ENCODE results near the gene HBS1L.

HBS1L gene

DNA sequence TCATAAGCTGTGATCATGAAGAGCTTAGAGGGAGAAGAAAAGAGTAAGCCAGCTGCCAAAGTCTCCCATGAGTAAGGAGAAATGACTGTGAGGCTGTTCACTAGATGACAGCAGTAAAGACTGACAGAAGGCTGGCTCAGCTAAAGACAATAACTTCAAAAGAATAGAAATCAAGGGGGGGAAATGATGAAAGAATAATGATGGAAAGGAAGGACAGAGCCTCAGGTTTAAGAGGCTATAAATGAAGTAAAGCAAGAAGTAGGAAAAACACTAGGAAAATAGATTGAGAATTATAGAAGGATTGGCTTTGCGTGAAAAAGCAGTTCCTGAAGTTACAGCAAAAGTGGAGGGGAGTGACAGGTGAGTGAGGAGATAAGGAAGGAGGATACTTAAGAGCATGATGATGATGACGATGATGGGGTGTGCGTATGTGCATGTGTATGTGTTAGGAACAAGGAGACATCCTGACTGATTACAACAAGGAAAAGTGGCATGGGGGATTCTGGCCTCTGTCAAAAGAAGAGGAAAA, 48.2 kb downstream of the HBS1L start:
- H3K27me3 Mint-ChIP-seq (ENCODE audit: low read depth, poor library complexity), result no peaks in the 10 kb centered on the region
- H3K4me3 Mint-ChIP-seq, result no peak overlapping the region
- no peak overlapping the region for H3K27ac Mint-ChIP-seq
- H3K9me3 Mint-ChIP-seq, result no peaks in the 10 kb centered on the region
- TF ChIP-seq, protein P1, sequence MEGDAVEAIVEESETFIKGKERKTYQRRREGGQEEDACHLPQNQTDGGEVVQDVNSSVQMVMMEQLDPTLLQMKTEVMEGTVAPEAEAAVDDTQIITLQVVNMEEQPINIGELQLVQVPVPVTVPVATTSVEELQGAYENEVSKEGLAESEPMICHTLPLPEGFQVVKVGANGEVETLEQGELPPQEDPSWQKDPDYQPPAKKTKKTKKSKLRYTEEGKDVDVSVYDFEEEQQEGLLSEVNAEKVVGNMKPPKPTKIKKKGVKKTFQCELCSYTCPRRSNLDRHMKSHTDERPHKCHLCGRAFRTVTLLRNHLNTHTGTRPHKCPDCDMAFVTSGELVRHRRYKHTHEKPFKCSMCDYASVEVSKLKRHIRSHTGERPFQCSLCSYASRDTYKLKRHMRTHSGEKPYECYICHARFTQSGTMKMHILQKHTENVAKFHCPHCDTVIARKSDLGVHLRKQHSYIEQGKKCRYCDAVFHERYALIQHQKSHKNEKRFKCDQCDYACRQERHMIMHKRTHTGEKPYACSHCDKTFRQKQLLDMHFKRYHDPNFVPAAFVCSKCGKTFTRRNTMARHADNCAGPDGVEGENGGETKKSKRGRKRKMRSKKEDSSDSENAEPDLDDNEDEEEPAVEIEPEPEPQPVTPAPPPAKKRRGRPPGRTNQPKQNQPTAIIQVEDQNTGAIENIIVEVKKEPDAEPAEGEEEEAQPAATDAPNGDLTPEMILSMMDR (IDR thresholded peaks at IDR 0.05), result no peak
- H3K36me3 Mint-ChIP-seq (ENCODE audit: low read depth), result peaks cover 13% of the 10 kb centered on the region
- no peak for DNase-seq
- no peaks in the 10 kb centered on the region for H3K4me1 Mint-ChIP-seq

DNA sequence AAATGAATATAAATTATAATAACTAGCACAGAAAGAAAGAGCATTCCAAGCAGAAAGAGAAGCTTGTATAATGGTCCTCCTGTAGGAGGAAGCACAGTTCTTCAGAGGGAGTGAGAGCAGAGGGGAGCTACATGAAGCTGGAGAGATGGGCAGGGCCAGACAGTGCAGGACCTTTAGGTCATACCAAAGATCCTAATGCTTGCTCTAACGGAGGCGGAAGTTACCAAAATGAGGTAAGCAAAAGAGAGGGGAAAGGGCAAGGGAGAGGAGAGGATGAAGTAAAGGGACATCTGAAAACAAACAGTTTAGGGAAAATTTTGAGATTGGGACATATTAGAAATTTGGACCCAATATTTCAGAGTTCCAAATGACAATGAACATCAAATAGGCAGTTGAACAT, 50.2 kb downstream of the HBS1L start:
- Mint-ChIP-seq H3K36me3 (ENCODE audit: low read depth) (peaks cover 4% of the 10 kb centered on the region), H3K9me3 (no peaks in the 10 kb centered on the region), H3K27ac (no peak overlapping the region), H3K27me3 (ENCODE audit: low read depth, poor library complexity) (no peaks in the 10 kb centered on the region), H3K4me1 (no peaks in the 10 kb centered on the region), H3K4me3 (no peak overlapping the region)
- no peak for DNase-seq
- TF ChIP-seq, protein P1 (IDR thresholded peaks at IDR 0.05), result no peak

DNA sequence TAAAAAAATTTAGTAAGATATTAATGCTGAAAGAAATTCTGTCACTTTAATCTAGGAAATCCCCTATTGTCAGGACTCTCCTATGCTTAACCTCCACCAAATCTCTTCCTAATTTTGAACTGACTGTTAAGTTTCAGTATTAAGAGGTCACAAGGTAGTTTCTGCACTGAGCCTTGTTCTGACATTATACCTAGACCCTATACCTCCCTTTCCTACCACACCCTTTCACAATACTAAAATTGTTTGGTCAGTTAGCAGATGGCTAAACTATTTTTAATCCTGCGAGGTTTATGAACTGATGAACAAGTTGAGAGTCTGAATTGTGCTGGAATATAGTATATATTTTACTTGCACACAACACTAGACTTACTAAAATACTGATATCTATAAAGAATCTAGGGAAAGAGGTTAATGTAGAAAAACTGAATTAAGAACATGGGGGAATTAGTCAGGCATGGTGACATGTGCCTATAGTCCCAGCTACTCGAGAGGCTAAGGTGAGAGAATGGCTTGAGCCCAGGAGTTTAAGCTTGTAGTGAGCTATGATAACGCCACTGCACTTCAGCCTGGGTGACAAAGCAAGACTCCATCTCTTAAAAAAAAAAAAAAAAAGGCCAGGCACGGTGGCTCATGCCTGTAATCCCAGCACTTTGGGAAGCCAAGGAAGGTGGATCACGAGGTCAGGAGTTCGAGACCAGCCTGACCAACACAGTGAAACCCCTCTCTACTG, 51.5 kb downstream of the HBS1L start:
- no peaks in the 10 kb centered on the region for H3K4me1 Mint-ChIP-seq
- no peaks in the 10 kb centered on the region for H3K36me3 Mint-ChIP-seq (ENCODE audit: low read depth)
- DNase-seq, result no peak
- H3K27me3 Mint-ChIP-seq (ENCODE audit: low read depth, poor library complexity), result no peaks in the 10 kb centered on the region
- no peak overlapping the region for H3K27ac Mint-ChIP-seq
- H3K4me3 Mint-ChIP-seq, result no peak overlapping the region
- no peaks in the 10 kb centered on the region for H3K9me3 Mint-ChIP-seq
- TF ChIP-seq, protein P1 (IDR thresholded peaks at IDR 0.05), result no peak

DNA sequence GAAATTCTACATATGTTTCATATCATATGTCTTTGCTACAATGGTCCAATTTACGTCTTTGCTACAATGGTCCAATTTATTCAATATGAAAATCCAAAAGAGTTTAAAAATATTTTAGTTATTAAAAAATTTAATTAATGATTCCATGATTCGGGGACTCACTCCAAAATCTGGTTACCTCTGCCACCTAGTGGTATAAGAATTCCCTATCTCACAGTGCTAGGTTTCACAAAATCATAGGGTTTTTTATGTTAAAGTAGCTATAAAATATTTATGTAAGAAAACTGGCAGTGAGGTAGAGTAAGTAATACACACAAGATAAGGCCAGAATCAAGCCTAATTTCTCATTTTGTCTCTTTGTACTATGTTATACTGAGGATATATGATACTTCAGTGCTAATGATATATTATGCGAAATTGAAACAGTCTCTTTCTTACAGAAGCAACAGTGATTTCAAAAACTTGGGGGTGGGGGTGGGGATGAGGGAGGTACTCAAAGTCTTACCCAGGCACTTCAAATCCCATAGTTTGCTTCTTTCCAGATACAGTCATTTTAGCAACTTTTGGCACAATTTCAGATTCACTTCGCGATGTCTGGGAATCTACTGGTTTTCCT, 52.3 kb downstream of the HBS1L start:
- H3K9me3 Mint-ChIP-seq, result no peaks in the 10 kb centered on the region
- H3K4me3 Mint-ChIP-seq, result no peak overlapping the region
- peaks cover 4% of the 10 kb centered on the region for H3K36me3 Mint-ChIP-seq (ENCODE audit: low read depth)
- H3K27me3 Mint-ChIP-seq (ENCODE audit: low read depth, poor library complexity), result no peaks in the 10 kb centered on the region
- no peak overlapping the region for H3K27ac Mint-ChIP-seq
- no peak for DNase-seq
- no peaks in the 10 kb centered on the region for H3K4me1 Mint-ChIP-seq
- TF ChIP-seq, protein P1 (IDR thresholded peaks at IDR 0.05), result peak; percentile 59

DNA sequence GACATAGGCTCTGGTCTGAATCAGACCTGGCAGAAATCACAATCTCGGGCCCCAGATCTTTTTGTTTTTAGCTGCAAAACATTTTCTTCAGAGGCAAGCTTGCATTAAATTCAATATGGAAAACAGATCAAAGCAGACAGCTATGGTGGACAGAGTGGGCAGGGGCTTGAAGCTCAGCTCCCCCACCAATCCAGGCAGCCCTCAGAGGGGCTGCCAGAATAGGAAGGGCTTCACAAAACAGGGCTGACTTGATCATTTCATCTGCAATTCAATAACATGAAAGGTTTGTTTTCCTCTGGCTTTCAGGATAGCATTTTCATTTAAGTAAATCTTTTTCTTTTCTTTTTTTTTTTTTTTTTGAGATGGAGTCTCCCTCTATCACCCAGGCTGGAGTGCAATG, 55.5 kb downstream of the HBS1L start:
- no peaks in the 10 kb centered on the region for H3K27me3 Mint-ChIP-seq (ENCODE audit: low read depth, poor library complexity)
- no peaks in the 10 kb centered on the region for H3K9me3 Mint-ChIP-seq
- DNase-seq, result no peak
- TF ChIP-seq, protein P1 (IDR thresholded peaks at IDR 0.05), result no peak
- no peaks in the 10 kb centered on the region for H3K4me1 Mint-ChIP-seq
- no peak overlapping the region for H3K27ac Mint-ChIP-seq
- H3K36me3 Mint-ChIP-seq (ENCODE audit: low read depth), result peaks cover 13% of the 10 kb centered on the region
- no peak overlapping the region for H3K4me3 Mint-ChIP-seq
